Erythroblast (primary cell): Measurements from ENCODE around the gene IPCEF1.

Source experiments
- GATA1 ChIP-seq: IDR thresholded peaks from 2 replicates; pipeline ENCODE4 v1.6.1; 2011; ENCODE audit warnings: low read depth, mild to moderate bottlenecking, control low read depth, low read length, moderate library complexity
- POLR2A ChIP-seq: IDR thresholded peaks from 2 replicates; pipeline ENCODE4 v1.6.1; 2011; ENCODE audit warnings: mild to moderate bottlenecking, low read length

GRCh38 chr6:154337406-154338005 is 19.1 kb downstream of the IPCEF1 start:
- TF ChIP-seq POLR2A: no peak
- TF ChIP-seq GATA1: no peak
